HEK293 (cell line): ENCODE measurements around the gene PIP4K2C.
A peak's percentile ranks its signal among the peaks of the same experiment; 100 is the strongest.
"Not testable (repeated sequence)": the region's sequence is repeated elsewhere in the genome, so short reads cannot be mapped to it uniquely, and the experiment has no call there.

Experiments
- CTCF ChIA-PET: fragments of 350-600 bp; formaldehyde crosslinking; extraction: SDS; loops from one replicate; lab custom pipeline; 2021; ENCODE audit warnings: antibody characterized with exemption; lab: Yijun Ruan, JAX
- POLR2A ChIA-PET: fragments of 300-600 bp; formaldehyde crosslinking; extraction: SDS; loops from one replicate; lab custom pipeline; 2020; ENCODE audit warnings: antibody characterized with exemption, inconsistent platforms; lab: Yijun Ruan, JAX
- H3K27ac ChIP-seq: fragments of 200-500 bp; sonication (Bioruptor generic); 2 replicates; pipeline ENCODE4 v1.5.1; 2014; ENCODE audit warnings: low read depth, low read length, control low read depth, inconsistent platforms; ENCODE audit errors: extremely low read depth
- H3K36me3 ChIP-seq, 2 experiments: fragments of 200-500 bp in 1 of 2; sonication (Bioruptor generic) in 1 of 2; 1 replicate in 1 of 2; 2 replicates in 1 of 2; pipeline ENCODE4 v1.5.1; 2014 to 2017; ENCODE audit warnings: inconsistent platforms in 2 of 2, low read length in 2 of 2; ENCODE audit not compliant: control insufficient read depth in 2 of 2, insufficient read depth in 1 of 2
- H3K4me1 ChIP-seq: fragments of 200-500 bp; sonication (Bioruptor generic); 2 replicates; pipeline ENCODE4 v1.5.1; 2014; ENCODE audit warnings: mild to moderate bottlenecking, low read length, inconsistent platforms; ENCODE audit not compliant: control insufficient read depth, insufficient read depth
- H3K4me3 ChIP-seq: 2 replicates; pipeline ENCODE4 v1.5.1; 2011; ENCODE audit warnings: low read depth, mild to moderate bottlenecking, control low read depth, low read length, moderate library complexity
- H3K9me3 ChIP-seq: fragments of 200-500 bp; sonication (Bioruptor generic); 2 replicates; pipeline ENCODE4 v1.5.1; 2014; ENCODE audit warnings: low read depth, low read length, inconsistent platforms; ENCODE audit not compliant: control insufficient read depth, insufficient read depth
- SETDB1 ChIP-seq: IDR thresholded peaks from one replicate; pipeline ENCODE4 v1.6.1; 2017; ENCODE audit warnings: mild to moderate bottlenecking, low read length, moderate library complexity, mixed read lengths; ENCODE audit not compliant: insufficient read length
- ZNF184 ChIP-seq: fragments of 450-650 bp; IDR thresholded peaks from 2 replicates; pipeline ENCODE4 v1.5.1; 2018; ENCODE audit warnings: missing biosample characterization, mild to moderate bottlenecking, missing genetic modification characterization
- ZNF280D ChIP-seq: fragments of 450-650 bp; formaldehyde crosslinking; IDR thresholded peaks from 2 replicates; pipeline ENCODE4 v1.5.1; 2016; ENCODE audit warnings: missing biosample characterization, missing genetic modification characterization
- ZNF324 ChIP-seq: fragments of 450-650 bp; formaldehyde crosslinking; IDR thresholded peaks from 2 replicates; pipeline ENCODE4 v1.5.1; 2016; ENCODE audit warnings: missing biosample characterization, missing genetic modification characterization
- ZNF416 ChIP-seq: fragments of 450-650 bp; formaldehyde crosslinking; IDR thresholded peaks from 2 replicates; pipeline ENCODE4 v1.5.1; 2016; ENCODE audit warnings: missing biosample characterization, missing genetic modification characterization
- ZNF518A ChIP-seq: fragments of 450-650 bp; formaldehyde crosslinking; conservative IDR thresholded peaks from 2 replicates; pipeline ENCODE4 v1.5.1; 2016; ENCODE audit warnings: low read depth, missing biosample characterization, missing genetic modification characterization
- ZNF529 ChIP-seq: fragments of 450-650 bp; formaldehyde crosslinking; IDR thresholded peaks from 2 replicates; pipeline ENCODE4 v1.5.1; 2017; ENCODE audit warnings: missing genetic modification characterization, missing biosample characterization; ENCODE audit not compliant: insufficient replicate concordance
- ZNF558 ChIP-seq: fragments of 450-650 bp; formaldehyde crosslinking; IDR thresholded peaks from 2 replicates; pipeline ENCODE4 v1.5.1; 2016; ENCODE audit warnings: missing biosample characterization, missing genetic modification characterization
- ZNF626 ChIP-seq: fragments of 450-650 bp; sonication (Bioruptor Pico); formaldehyde crosslinking; IDR thresholded peaks from 2 replicates; pipeline ENCODE4 v1.5.1; 2018; ENCODE audit warnings: missing biosample characterization, missing genetic modification characterization, inconsistent platforms
- ZNF629 ChIP-seq: fragments of 450-650 bp; formaldehyde crosslinking; IDR thresholded peaks from 2 replicates; pipeline ENCODE4 v1.5.1; 2017; ENCODE audit warnings: missing biosample characterization, missing genetic modification characterization
- ZNF639 ChIP-seq: fragments of 450-650 bp; formaldehyde crosslinking; IDR thresholded peaks from 2 replicates; pipeline ENCODE4 v1.5.1; 2016; ENCODE audit warnings: missing biosample characterization, missing genetic modification characterization

PIP4K2C gene

GRCh38 chr12:57645990-57646658 lies 55.1 kb downstream of the PIP4K2C start (continued):
- peak; percentile 99 for TF ChIP-seq SETDB1
- TF ChIP-seq ZNF280D (tag by site-specific recombination), result peak; percentile 97
- TF ChIP-seq ZNF518A (tag by site-specific recombination), result peak; percentile 63
- 0 out of 2 replicates have a peak, but pooled peaks have one; percentile 15 for TF ChIP-seq ZNF629 (tag by site-specific recombination)
- 0 out of 2 replicates have a peak, but pooled peaks have one; percentile 31 for TF ChIP-seq ZNF324 (tag by site-specific recombination)
- TF ChIP-seq ZNF626 (tag by site-specific recombination), result 0 out of 2 replicates have a peak, but pooled peaks have one; percentile 44
- 0 out of 2 replicates have a peak, but pooled peaks have one; percentile 76 for TF ChIP-seq ZNF416 (tag by site-specific recombination)
- 0 out of 2 replicates have a peak, but pooled peaks have one; percentile 54 for TF ChIP-seq ZNF558 (tag by site-specific recombination)
- peak; percentile 76 for TF ChIP-seq ZNF184 (tag by site-specific recombination)
- peak; percentile 28; the same call in 1 of the 2 replicates for TF ChIP-seq ZNF639 (tag by site-specific recombination)
- TF ChIP-seq ZNF529 (tag by site-specific recombination), result peak; percentile 39

GRCh38 chr12:57646659-57647049 lies 55.7 kb downstream of the PIP4K2C start:
- H3K4me3 ChIP-seq, CTCF ChIA-PET, POLR2A ChIA-PET: not testable (repeated sequence)

More at GRCh38 chr12:57646659-57647049, 55.7 kb downstream of the PIP4K2C start:
- not testable (repeated sequence) for H3K36me3 ChIP-seq, H3K27ac ChIP-seq, H3K4me1 ChIP-seq, H3K9me3 ChIP-seq
